ENCODE measurements around the gene PAXX. TPM values are rescaled to one million over a fixed set of nuclear protein-coding genes. Genes with fewer than 3 reads are reported as not detected.

The PAXX gene
- total RNA-seq, 1 experiment from 2014 or later, result 44.1 TPM

DNA sequence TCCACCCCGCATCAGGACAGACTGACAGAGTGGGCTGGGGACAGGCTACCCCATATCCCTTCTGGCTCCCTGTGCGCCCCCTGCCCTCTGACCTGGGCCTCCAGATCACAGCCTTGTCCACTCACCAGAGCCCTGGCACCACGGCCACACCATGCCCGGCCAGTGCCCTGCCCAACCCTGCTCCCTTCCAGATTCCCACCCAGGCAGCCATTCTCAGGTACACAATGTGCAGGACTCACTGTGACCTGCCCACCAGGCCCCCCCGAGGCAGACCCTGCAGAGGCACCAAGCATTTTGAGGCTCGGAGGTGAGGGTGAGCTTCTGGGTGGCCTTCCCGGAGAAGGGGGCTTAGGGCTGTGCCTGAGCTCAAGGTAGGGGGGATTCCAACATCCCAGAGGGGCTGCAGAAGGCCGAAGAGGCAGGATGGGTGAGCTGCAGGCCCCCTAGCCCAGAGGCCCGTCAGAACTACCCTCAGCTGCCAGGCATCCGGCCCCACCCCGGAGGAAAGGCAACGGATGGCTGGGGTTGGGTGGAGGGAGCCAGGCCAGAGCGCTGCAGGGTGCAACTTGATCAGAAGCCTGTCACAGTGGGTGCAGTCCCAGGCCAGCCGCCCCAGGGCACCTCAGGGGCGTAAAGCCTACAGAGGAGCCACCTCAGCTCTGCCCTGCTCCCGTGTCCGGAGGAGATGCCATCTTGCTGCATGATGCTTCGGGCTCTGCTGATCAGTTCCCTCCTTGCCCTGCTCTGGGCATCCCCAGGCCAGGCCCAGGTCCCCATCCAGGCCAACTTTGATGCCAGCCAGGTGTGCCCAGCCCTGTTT lies 9.8 kb upstream of the PAXX start, which contains the start of gene LCNL1:
LCNL1 (plus strand) TSS at position 762 of the 820 bp plus-strand sequence. CDS start 594 bp downstream, outside the sequence.
- CTCF ChIA-PET, result interaction anchor here (1.4 to 1.9 kb wide), 4 partner anchors 9 to 53 kb away, joined by 3 to 10 read pairs (median 8); partner anchors contain the start of gene PAXX
- Mint-ChIP-seq H3K9me3 (no peaks in the 10 kb centered on the region), H3K4me3 (no peak within 1 kb of the TSS), H3K4me1 (peaks cover 1% of the 10 kb centered on the region; the same call in 1 of the 2 replicates), H3K36me3 (no peaks in the 10 kb centered on the region), H3K27ac (peak within 1 kb of the TSS; percentile 4), H3K27me3 (ENCODE audit: low read depth) (peaks cover 22% of the 10 kb centered on the region)
- POLR2A ChIA-PET, result no interaction called here
- DNase-seq (ENCODE audit: low spot score), result no peak
- no peak for ATAC-seq
- TF ChIP-seq FOXJ3 (CRISPR knock-in tag; IDR thresholded peaks at IDR 0.05; ENCODE audit: borderline replicate concordance), result no peak
- no peak for TF ChIP-seq GABPB1 (CRISPR knock-in tag; IDR thresholded peaks at IDR 0.05)
- TF ChIP-seq, protein P1, sequence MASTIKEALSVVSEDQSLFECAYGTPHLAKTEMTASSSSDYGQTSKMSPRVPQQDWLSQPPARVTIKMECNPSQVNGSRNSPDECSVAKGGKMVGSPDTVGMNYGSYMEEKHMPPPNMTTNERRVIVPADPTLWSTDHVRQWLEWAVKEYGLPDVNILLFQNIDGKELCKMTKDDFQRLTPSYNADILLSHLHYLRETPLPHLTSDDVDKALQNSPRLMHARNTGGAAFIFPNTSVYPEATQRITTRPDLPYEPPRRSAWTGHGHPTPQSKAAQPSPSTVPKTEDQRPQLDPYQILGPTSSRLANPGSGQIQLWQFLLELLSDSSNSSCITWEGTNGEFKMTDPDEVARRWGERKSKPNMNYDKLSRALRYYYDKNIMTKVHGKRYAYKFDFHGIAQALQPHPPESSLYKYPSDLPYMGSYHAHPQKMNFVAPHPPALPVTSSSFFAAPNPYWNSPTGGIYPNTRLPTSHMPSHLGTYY (CRISPR knock-in tag; IDR thresholded peaks at IDR 0.05), result no peak
- no peak for TF ChIP-seq ZNF121 (CRISPR knock-in tag; IDR thresholded peaks at IDR 0.05)
- TF ChIP-seq, protein P2, sequence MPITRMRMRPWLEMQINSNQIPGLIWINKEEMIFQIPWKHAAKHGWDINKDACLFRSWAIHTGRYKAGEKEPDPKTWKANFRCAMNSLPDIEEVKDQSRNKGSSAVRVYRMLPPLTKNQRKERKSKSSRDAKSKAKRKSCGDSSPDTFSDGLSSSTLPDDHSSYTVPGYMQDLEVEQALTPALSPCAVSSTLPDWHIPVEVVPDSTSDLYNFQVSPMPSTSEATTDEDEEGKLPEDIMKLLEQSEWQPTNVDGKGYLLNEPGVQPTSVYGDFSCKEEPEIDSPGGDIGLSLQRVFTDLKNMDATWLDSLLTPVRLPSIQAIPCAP (CRISPR knock-in tag; IDR thresholded peaks at IDR 0.05), result no peak
- no peak for TF ChIP-seq ZNF232 (CRISPR knock-in tag; IDR thresholded peaks at IDR 0.05)
- TF ChIP-seq SMAD3 (CRISPR knock-in tag; IDR thresholded peaks at IDR 0.05; ENCODE audit: borderline replicate concordance), result no peak
- no peak for TF ChIP-seq RELA (CRISPR knock-in tag; IDR thresholded peaks at IDR 0.05; ENCODE audit: borderline replicate concordance)

DNA sequence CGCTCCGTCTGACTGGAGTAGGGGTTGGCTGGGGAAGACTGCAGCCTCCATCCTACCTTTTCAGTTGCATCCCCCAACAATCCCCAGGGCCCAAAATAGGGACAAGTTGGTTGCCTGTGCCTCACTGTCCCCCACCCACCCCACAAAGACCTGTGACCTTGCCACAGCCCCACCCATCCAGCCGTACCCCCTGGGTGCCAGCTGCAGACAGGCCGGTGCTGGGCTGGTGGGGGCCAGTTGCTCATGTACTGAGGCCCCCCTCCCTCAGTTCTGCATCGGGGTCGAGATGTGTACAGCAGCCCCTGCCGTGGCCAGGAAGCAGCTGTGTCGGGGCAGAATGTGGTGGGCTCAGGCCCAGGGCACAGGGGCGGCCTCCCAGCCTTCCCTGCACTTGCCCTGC lies 9.1 kb upstream of the PAXX start:
- no peaks in the 10 kb centered on the region for H3K4me1 Mint-ChIP-seq
- DNase-seq (ENCODE audit: low spot score) (no peak), ATAC-seq (no peak)
- ChIA-PET CTCF (interaction anchor here (1.8 kb wide), 1 partner anchor 9 kb away, joined by 8 read pairs; the partner anchor contains the start of gene PAXX), POLR2A (no interaction called here)
- H3K4me3 Mint-ChIP-seq, result no peak overlapping the region
- no peak overlapping the region for H3K27ac Mint-ChIP-seq
- TF ChIP-seq, protein P3, sequence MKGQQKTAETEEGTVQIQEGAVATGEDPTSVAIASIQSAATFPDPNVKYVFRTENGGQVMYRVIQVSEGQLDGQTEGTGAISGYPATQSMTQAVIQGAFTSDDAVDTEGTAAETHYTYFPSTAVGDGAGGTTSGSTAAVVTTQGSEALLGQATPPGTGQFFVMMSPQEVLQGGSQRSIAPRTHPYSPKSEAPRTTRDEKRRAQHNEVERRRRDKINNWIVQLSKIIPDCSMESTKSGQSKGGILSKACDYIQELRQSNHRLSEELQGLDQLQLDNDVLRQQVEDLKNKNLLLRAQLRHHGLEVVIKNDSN (CRISPR knock-in tag; IDR thresholded peaks at IDR 0.05), result no peak
- TF ChIP-seq, protein P4, sequence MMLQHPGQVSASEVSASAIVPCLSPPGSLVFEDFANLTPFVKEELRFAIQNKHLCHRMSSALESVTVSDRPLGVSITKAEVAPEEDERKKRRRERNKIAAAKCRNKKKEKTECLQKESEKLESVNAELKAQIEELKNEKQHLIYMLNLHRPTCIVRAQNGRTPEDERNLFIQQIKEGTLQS (CRISPR knock-in tag; conservative IDR thresholded peaks at IDR 0.05), result no peak
- TF ChIP-seq ZNF263 (CRISPR knock-in tag; IDR thresholded peaks at IDR 0.05; ENCODE audit: low read depth) (no peak), FOXP1 (CRISPR knock-in tag; IDR thresholded peaks at IDR 0.05; ENCODE audit: borderline replicate concordance) (no peak), JAZF1 (CRISPR knock-in tag; IDR thresholded peaks at IDR 0.05) (no peak), NFYB (CRISPR knock-in tag; conservative IDR thresholded peaks at IDR 0.05; ENCODE audit: low read depth) (no peak), GRHL2 (CRISPR knock-in tag; IDR thresholded peaks at IDR 0.05; ENCODE audit: insufficient replicate concordance, severe bottlenecking) (no peak)
- TF ChIP-seq, protein P5, sequence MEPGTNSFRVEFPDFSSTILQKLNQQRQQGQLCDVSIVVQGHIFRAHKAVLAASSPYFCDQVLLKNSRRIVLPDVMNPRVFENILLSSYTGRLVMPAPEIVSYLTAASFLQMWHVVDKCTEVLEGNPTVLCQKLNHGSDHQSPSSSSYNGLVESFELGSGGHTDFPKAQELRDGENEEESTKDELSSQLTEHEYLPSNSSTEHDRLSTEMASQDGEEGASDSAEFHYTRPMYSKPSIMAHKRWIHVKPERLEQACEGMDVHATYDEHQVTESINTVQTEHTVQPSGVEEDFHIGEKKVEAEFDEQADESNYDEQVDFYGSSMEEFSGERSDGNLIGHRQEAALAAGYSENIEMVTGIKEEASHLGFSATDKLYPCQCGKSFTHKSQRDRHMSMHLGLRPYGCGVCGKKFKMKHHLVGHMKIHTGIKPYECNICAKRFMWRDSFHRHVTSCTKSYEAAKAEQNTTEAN (CRISPR knock-in tag; IDR thresholded peaks at IDR 0.05), result no peak
- TF ChIP-seq, protein P6, sequence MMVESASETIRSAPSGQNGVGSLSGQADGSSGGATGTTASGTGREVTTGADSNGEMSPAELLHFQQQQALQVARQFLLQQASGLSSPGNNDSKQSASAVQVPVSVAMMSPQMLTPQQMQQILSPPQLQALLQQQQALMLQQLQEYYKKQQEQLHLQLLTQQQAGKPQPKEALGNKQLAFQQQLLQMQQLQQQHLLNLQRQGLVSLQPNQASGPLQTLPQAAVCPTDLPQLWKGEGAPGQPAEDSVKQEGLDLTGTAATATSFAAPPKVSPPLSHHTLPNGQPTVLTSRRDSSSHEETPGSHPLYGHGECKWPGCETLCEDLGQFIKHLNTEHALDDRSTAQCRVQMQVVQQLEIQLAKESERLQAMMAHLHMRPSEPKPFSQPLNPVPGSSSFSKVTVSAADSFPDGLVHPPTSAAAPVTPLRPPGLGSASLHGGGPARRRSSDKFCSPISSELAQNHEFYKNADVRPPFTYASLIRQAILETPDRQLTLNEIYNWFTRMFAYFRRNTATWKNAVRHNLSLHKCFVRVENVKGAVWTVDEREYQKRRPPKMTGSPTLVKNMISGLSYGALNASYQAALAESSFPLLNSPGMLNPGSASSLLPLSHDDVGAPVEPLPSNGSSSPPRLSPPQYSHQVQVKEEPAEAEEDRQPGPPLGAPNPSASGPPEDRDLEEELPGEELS (CRISPR knock-in tag; IDR thresholded peaks at IDR 0.05), result no peak
- TF ChIP-seq, protein P7, sequence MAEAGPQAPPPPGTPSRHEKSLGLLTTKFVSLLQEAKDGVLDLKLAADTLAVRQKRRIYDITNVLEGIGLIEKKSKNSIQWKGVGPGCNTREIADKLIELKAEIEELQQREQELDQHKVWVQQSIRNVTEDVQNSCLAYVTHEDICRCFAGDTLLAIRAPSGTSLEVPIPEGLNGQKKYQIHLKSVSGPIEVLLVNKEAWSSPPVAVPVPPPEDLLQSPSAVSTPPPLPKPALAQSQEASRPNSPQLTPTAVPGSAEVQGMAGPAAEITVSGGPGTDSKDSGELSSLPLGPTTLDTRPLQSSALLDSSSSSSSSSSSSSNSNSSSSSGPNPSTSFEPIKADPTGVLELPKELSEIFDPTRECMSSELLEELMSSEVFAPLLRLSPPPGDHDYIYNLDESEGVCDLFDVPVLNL (CRISPR knock-in tag; IDR thresholded peaks at IDR 0.05; ENCODE audit: borderline replicate concordance, low read depth), result no peak
- H3K9me3 Mint-ChIP-seq, result no peaks in the 10 kb centered on the region
- H3K27me3 Mint-ChIP-seq (ENCODE audit: low read depth), result peaks cover 28% of the 10 kb centered on the region
- H3K36me3 Mint-ChIP-seq, result no peaks in the 10 kb centered on the region

Measured in WTC11 (cell line).